ENCODE results near the gene TBC1D14. TPM values are rescaled to one million over a fixed set of nuclear protein-coding genes. Genes with fewer than 3 reads are reported as not detected.

The TBC1D14 gene
- total and polyA plus RNA-seq, 10 of the 15 experiments (the other 5 are each of a cell fraction or from before 2014, with no cell fraction given), result 0.87 to 39.3 (median 30.1) TPM

DNA sequence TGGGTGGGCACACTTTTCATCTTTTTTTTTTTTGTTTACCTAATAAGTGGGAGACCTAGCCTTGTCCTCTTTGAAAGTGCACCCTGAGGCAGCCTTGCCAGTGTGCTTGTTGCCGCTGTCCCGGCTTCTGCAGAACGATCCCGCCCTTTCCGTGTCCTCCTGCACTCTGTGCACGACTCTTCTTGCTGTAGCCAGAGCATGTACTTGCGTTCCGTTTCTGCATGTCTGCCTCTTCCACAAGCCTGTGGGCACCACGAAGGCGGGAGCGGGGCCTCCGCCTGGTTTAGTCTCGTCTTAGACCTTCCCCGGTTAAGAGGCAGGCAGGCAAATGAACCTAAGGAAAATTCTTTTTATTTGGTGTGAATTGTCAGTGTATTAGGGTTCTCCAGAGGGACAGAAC lies 32.6 kb upstream of the TBC1D14 start:
- FAIRE-seq (no peak), ATAC-seq (no peak), DNase-seq (ENCODE audit: low read depth, low spot score) (no peak)
- CTCF ChIA-PET, result interaction anchor here (0.6 to 10.4 kb wide), 4 partner anchors 54 to 1117 kb away, joined by 3 to 300 read pairs (median 140); partner anchors contain the start of genes BLOC1S4 and KIAA0232
- H4K20me1 ChIP-seq (ENCODE audit: control insufficient read depth, insufficient read depth), result no peaks in the 10 kb centered on the region
- RAD21 ChIA-PET (ENCODE audit: unreplicated experiment), result no interaction called here
- SMC1A ChIA-PET (ENCODE audit: uncharacterized antibody, unreplicated experiment), result interaction anchor here (6.6 kb wide), 1 partner anchor 158 kb away, joined by 153 read pairs; no protein-coding TSS in a partner anchor
- no peak overlapping the region for H2AFZ ChIP-seq (ENCODE audit: control insufficient read depth, low read depth, low read length)
- H3K4me3 ChIP-seq, result no peak overlapping the region
- in situ Hi-C loops (cut with MboI) (no loop called here), intact Hi-C loops (cut with micrococcal nuclease; ENCODE audit: unreplicated experiment) (no loop called here)
- no peaks in the 10 kb centered on the region for H3K79me2 ChIP-seq (ENCODE audit: control insufficient read depth, insufficient read depth, low read length)
- no peaks in the 10 kb centered on the region for H3K27me3 ChIP-seq (replicated peaks in 1 of 2; ENCODE audit: control insufficient read depth in 2 of 2, insufficient read depth in 2 of 2, low read length in 1 of 2)
- H3K27ac ChIP-seq (ENCODE audit: control insufficient read depth, insufficient read depth), result no peak overlapping the region
- H3K9ac ChIP-seq (ENCODE audit: control insufficient read depth, insufficient read depth, low read length), result no peak overlapping the region
- peaks cover 21 to 31% of the 10 kb centered on the region in 2 experiments for H3K36me3 ChIP-seq (ENCODE audit: control insufficient read depth in 2 of 2, insufficient read depth in 2 of 2, low read length in 1 of 2)
- 99% methylated on average over 14 of the region's 14 CpGs for WGBS (ENCODE audit: insufficient coverage, insufficient replicate concordance, low lambda C conversion rate, missing lambda C conversion rate)
- H3K4me1 ChIP-seq (ENCODE audit: control insufficient read depth, insufficient read depth, low read length), result no peaks in the 10 kb centered on the region
- H3K9me3 ChIP-seq (replicated peaks; ENCODE audit: control insufficient read depth, insufficient read depth, low read length), result no peaks in the 10 kb centered on the region
- no peak overlapping the region for H3K4me2 ChIP-seq (ENCODE audit: control insufficient read depth, insufficient read depth)
- no TSS peak for BruUV-seq (replicated peaks)
- POLR2A ChIA-PET, result no interaction called here
- TF ChIP-seq, protein P1, sequence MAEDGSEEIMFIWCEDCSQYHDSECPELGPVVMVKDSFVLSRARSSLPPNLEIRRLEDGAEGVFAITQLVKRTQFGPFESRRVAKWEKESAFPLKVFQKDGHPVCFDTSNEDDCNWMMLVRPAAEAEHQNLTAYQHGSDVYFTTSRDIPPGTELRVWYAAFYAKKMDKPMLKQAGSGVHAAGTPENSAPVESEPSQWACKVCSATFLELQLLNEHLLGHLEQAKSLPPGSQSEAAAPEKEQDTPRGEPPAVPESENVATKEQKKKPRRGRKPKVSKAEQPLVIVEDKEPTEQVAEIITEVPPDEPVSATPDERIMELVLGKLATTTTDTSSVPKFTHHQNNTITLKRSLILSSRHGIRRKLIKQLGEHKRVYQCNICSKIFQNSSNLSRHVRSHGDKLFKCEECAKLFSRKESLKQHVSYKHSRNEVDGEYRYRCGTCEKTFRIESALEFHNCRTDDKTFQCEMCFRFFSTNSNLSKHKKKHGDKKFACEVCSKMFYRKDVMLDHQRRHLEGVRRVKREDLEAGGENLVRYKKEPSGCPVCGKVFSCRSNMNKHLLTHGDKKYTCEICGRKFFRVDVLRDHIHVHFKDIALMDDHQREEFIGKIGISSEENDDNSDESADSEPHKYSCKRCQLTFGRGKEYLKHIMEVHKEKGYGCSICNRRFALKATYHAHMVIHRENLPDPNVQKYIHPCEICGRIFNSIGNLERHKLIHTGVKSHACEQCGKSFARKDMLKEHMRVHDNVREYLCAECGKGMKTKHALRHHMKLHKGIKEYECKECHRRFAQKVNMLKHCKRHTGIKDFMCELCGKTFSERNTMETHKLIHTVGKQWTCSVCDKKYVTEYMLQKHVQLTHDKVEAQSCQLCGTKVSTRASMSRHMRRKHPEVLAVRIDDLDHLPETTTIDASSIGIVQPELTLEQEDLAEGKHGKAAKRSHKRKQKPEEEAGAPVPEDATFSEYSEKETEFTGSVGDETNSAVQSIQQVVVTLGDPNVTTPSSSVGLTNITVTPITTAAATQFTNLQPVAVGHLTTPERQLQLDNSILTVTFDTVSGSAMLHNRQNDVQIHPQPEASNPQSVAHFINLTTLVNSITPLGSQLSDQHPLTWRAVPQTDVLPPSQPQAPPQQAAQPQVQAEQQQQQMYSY (CRISPR knock-in tag; IDR thresholded peaks at IDR 0.05), result no peak
- TF ChIP-seq GABPA (IDR thresholded peaks at IDR 0.05; ENCODE audit: low read depth) (no peak), BMI1 (IDR thresholded peaks at IDR 0.05; ENCODE audit: borderline replicate concordance) (no peak), POLR2AphosphoS5 (IDR thresholded peaks at IDR 0.05; ENCODE audit: low read length) (no peak), CBX5 (IDR thresholded peaks at IDR 0.05; ENCODE audit: low read depth) (no peak), CHD1 (IDR thresholded peaks at IDR 0.05; ENCODE audit: low read depth, low read length) (no peak), SMAD1 (IDR thresholded peaks at IDR 0.05; ENCODE audit: low read depth, partially characterized antibody) (no peak), ZNF207 (IDR thresholded peaks at IDR 0.05; ENCODE audit: borderline replicate concordance) (no peak), ZSCAN29 (IDR thresholded peaks at IDR 0.05) (no peak), SUPT20H (IDR thresholded peaks at IDR 0.05; ENCODE audit: borderline replicate concordance, control insufficient read depth, low read depth, low read length) (no peak)
- TF ChIP-seq, protein P2, sequence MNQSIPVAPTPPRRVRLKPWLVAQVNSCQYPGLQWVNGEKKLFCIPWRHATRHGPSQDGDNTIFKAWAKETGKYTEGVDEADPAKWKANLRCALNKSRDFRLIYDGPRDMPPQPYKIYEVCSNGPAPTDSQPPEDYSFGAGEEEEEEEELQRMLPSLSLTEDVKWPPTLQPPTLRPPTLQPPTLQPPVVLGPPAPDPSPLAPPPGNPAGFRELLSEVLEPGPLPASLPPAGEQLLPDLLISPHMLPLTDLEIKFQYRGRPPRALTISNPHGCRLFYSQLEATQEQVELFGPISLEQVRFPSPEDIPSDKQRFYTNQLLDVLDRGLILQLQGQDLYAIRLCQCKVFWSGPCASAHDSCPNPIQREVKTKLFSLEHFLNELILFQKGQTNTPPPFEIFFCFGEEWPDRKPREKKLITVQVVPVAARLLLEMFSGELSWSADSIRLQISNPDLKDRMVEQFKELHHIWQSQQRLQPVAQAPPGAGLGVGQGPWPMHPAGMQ (IDR thresholded peaks at IDR 0.05; ENCODE audit: borderline replicate concordance), result no peak
- TF ChIP-seq, protein P3, sequence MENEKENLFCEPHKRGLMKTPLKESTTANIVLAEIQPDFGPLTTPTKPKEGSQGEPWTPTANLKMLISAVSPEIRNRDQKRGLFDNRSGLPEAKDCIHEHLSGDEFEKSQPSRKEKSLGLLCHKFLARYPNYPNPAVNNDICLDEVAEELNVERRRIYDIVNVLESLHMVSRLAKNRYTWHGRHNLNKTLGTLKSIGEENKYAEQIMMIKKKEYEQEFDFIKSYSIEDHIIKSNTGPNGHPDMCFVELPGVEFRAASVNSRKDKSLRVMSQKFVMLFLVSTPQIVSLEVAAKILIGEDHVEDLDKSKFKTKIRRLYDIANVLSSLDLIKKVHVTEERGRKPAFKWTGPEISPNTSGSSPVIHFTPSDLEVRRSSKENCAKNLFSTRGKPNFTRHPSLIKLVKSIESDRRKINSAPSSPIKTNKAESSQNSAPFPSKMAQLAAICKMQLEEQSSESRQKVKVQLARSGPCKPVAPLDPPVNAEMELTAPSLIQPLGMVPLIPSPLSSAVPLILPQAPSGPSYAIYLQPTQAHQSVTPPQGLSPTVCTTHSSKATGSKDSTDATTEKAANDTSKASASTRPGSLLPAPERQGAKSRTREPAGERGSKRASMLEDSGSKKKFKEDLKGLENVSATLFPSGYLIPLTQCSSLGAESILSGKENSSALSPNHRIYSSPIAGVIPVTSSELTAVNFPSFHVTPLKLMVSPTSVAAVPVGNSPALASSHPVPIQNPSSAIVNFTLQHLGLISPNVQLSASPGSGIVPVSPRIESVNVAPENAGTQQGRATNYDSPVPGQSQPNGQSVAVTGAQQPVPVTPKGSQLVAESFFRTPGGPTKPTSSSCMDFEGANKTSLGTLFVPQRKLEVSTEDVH (IDR thresholded peaks at IDR 0.05; ENCODE audit: low read depth, partially characterized antibody), result no peak
- TF ChIP-seq, protein P4, sequence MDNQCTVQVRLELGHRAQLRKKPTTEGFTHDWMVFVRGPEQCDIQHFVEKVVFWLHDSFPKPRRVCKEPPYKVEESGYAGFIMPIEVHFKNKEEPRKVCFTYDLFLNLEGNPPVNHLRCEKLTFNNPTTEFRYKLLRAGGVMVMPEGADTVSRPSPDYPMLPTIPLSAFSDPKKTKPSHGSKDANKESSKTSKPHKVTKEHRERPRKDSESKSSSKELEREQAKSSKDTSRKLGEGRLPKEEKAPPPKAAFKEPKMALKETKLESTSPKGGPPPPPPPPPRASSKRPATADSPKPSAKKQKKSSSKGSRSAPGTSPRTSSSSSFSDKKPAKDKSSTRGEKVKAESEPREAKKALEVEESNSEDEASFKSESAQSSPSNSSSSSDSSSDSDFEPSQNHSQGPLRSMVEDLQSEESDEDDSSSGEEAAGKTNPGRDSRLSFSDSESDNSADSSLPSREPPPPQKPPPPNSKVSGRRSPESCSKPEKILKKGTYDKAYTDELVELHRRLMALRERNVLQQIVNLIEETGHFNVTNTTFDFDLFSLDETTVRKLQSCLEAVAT (IDR thresholded peaks at IDR 0.05), result no peak
- TF ChIP-seq, protein P5, sequence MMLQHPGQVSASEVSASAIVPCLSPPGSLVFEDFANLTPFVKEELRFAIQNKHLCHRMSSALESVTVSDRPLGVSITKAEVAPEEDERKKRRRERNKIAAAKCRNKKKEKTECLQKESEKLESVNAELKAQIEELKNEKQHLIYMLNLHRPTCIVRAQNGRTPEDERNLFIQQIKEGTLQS (IDR thresholded peaks at IDR 0.05; ENCODE audit: borderline replicate concordance, extremely low read depth, low read depth, low read length), result no peak
